HG02571 (cell line): ENCODE measurements around the gene PEAK1.
"Not testable (repeated sequence)": the region's sequence is repeated elsewhere in the genome, so short reads cannot be mapped to it uniquely, and the experiment has no call there.

Source experiments
- ATAC-seq: cut with Tn5 transposase; IDR thresholded peaks from one replicate; pipeline ENCODE4 v1.9.1; 2021; ENCODE audit warnings: mild to moderate bottlenecking, moderate library complexity; ENCODE audit not compliant: unreplicated experiment

Gene PEAK1

DNA sequence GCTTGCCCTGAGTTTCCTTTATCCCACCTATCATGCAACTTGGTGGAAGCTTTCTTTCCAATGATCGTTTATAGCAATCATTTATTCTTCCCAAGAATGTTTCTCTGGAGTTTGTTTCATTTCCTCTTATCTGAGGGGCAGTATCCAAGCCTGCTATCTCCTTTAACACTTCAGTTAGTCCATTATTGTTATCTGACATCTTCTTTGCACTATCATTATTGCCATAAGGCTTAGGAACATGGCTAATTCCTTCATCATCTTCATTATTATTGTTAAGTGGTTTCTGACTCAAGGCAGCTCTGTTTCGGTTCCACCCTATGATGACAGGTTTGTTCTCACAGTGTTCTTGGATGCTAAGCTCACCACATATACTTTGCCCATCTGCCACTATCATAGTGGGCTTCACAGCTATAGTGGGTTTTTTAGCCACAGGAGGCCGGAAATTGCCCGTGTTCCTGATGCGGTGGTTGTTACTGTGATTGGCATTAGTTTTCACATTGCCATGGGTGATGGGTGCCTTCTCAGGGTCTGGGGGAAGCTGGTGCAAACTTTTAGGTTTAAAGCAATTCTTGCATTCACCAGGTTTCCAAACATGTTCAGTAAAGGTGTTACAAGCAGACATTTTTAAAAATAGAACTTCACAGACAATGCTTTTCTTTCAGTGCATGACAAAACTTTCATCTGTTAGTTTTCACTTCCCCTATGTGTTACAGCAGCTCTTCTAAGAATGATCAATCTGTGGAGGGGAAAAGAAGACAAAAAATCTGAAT lies 238.4 kb downstream of the PEAK1 start:
- peak; percentile 52 for ATAC-seq

DNA sequence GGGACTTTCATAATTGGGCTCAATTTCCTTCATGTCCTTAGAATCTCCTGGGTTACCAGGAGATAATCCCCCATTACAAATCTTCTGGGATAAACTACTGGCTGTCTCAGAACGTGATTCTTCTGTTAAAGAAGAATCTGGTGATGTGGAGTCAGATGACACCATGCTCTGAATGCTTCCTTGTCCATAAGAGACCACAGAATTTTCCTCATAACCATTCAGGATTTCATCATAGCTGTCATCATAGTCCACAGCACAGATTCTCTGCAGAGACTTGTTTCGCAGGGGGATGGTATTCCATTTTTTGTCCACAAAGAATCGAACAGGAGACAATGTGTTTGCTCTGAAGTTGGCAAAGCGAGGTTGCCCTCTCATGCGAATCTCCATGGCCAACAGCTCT lies 239.1 kb downstream of the PEAK1 start:
- ATAC-seq = no peak

DNA sequence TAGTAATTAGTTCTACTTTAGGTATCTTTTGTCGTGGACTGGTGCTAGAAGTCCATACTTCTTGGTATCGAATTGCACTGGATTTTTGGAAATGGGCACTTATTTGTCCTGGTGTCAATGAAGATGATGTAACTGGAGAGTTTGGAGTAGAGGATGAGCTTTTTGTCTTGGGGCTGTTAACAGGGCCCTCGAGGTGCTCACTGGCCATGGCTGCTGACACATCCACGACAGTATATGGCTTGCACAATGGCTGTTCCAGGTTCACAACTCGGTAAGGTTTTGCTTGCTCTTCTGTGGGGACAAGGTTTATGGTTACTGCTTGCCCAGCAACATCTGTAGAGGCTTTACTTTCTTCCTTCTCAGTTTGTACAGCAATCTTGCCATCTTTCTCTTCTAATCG lies 239.6 kb downstream of the PEAK1 start:
- ATAC-seq = no peak

DNA sequence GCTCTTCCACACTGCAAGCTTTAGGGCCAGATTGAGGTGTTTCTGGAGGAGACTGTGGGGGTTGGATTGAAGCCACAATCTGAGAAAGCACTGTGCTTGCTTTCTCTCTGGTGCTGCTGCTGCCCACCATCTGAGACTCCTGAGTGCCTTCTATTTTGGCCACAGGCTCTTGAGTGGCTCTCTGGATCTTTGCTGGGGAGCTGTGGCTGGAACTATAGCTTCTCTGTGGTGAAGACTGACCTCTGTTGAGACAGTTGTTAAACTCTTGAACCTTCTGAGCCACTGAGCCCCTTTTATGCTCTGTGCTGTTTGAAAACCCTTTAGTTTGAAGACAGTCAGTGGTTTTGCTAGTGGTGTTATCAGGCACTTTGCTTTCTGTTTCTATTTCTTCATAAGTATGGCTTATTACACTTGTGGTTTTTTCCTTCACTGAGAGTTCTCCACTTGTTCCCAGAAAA lies 240.3 kb downstream of the PEAK1 start:
- ATAC-seq = peak; percentile 49

DNA sequence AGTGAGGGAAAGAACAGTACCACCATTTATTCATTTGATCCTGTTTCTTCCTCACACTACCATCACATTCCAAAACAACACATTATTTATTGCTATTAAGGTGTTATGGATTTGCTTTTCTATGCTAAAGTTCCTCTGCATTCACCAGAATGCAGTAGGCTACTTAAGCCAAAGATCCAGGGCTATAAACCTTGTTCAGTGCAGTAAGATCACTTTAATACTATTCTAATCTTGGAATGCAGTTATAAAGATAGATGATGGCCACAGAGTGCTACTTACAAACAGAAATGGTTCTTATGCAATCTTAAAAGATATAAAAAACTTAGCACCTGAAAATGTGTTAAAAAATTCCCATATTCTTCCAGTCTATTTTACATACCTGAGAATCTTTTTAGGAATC lies 241.5 kb downstream of the PEAK1 start:
- no peak for ATAC-seq

DNA sequence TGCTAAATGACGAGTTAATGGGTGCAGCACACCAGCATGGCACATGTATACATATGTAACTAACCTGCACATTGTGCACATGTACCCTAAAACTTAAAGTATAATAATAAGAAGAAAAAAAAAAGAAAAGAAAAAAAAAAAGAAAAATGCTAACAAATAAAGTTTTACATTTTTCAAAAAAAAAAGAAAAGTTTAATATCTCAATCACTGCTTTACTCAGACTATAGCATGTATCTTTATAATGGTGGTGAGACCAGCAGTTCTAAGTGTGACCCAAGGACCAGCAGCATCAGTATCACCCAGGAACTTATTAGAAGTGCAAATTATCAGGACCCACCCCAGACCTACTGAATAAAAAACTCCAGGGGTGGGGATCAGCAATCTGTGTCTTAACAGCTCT lies 243.8 kb downstream of the PEAK1 start:
- ATAC-seq = not testable (repeated sequence)

DNA sequence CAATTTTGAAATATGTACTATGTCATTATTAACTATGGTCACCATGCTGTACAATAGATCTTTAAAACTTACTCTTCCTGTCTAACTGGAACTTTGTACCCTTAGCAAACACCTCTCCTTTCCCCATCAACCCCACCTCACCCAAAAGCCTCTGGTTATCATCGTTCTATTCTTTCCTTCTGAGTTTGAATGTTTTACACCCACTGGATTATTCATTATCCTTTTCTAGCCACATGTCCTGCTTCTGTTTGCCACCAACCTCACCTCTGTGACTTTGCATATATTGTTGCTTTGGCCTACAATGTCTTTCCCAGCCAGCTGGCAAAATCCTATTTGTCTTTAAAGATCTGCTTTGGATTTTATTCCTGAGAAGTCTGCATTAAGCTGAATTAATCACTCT lies 246.4 kb downstream of the PEAK1 start:
- ATAC-seq = no peak

DNA sequence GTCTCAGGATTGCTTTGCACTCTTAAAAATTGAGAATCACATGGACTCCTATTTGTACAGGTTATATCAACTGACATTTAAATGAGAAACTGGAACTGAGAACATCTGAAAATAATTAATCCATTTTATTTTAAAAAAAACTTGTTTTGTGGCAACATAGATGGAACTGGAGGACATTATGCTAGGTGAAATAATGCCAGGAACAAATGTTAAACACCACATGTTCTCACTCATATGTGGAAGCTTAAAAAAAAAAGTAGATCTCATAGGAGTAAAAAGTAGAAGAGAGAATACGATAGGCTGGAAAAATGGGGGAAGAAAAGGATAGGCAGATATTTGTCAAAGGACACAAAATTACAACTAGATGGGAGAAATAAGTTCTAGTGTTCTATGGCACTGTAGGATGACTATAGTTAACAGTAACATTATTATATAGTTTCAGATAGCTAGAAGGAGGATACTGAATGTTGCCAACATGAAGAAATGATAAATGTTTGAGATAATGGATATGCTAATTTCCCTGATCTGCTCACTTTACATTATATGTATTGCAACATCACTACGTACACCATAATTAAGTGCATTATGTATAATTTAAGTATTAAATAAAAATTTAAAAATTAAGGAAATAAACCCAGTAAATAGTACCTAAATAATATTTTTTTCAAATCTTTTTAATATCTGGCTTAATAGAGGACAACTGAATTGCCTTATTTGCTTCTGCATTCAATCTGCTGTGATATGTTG lies 248.5 kb downstream of the PEAK1 start:
- no peak for ATAC-seq

DNA sequence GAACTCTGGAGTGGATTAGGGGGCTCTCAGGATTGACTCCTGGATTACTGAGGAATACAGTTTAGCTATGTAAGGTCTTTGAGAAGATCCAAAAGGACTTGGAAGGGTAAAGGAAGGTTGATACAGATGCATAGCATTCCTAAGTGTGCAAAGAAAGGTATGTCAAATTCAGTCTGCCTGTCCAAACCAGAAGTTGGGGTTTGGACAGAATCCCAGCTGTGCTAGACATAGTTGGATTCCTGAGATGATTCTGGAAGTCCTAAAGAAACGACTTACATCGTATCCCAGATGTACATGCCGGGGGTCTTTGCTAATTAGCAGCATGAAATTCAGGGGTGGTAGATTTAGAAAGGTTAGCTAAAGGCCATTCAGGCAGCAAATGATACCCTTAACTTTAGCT lies 251.3 kb downstream of the PEAK1 start:
- ATAC-seq = no peak

DNA sequence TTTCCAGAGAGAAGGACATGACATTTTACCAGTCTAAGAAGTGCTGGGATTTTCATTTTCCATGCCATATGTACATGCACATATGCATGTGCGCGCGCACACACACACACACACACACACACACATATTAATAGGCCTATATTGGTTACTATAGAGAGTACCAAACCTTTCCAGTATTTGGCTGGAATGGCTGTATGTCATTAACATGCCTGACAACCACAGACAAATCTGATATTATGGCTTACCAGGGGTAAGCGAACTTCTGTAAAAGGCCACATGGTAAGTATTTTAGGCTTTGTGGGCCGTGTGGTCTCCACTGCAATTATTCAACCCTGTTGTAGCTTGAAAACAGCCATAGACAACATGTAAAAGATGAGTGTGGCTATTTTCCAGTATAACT lies 251.8 kb downstream of the PEAK1 start:
- ATAC-seq = no peak

DNA sequence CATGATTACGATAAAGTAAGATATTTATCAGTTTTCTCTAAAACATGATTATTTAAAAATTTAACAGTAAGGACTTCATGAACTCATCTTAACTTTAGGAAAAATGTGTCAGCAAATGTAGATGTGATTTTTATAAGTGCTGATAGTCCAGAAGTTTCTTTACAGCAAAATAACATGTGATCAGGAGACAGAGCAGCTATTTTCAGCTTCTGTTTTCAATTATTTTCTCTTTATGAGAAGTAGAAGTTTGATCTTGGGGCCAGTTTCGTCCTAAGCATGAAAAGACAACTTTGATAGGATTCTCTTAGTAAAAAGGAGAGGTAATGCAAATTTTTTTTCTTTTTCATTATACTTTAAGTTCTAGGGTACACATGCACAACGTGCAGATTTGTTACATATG lies 252.5 kb downstream of the PEAK1 start:
- ATAC-seq = no peak

DNA sequence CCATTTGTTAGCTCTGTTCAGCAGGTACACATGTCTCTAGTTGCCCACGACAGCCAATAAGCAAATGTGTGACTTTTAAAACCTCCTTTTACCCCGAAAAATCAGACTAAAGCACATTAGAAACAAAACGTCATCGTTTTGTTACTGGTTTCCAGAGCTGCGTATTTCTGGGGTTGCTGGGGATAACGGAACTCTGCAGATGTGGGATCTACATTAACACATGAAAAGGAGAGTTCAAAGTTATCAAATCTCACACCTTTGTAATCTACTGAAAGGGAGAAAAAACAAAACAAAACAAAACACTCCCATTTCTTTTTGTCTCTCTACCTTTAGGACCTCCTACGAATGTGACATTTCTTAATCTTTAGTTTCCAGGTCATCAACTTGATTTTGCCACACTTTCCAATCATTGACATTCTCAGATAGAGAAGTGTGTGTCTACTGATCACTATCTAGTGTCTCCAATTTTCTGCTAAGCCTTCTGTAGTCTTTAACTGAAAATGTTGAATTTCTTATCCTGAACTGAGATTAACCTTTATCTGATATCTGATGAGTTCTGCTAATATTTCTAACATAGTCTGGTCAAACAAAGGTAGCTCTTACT lies 256.0 kb downstream of the PEAK1 start:
- ATAC-seq = no peak

DNA sequence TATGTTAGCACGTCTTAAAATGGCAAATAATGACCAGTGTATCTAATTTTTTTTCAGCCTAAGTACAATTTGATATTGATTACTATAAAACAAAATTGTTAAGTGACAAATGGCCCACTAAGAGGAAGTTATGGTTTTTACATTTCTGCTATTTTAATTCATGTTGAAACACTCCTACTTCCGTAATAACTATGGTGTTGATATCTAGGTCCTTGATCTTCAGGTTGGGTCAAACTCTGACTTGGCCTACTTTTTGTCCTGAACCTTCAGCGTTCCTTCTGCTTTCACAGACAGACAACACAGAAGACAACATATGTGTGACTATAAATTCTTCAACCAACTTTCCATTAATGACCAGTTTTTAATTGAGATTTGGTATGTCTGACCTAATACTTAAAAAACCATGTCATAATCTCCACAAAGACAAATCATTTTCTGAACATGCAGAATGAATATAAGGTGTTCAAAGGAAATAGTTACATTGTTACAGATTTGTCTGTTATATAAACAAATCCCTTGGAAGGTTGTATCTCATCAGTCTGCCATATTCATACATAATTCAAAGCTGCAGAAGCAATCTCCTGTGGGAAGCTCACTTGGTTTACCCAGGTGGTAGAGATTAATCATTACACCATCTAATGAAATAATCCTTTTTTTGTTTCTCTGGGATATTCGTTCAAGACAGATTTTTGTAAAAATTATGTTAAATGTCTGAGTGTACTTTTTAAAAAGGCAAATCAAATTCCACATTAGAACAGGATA lies 256.9 kb downstream of the PEAK1 start:
- no peak for ATAC-seq

DNA sequence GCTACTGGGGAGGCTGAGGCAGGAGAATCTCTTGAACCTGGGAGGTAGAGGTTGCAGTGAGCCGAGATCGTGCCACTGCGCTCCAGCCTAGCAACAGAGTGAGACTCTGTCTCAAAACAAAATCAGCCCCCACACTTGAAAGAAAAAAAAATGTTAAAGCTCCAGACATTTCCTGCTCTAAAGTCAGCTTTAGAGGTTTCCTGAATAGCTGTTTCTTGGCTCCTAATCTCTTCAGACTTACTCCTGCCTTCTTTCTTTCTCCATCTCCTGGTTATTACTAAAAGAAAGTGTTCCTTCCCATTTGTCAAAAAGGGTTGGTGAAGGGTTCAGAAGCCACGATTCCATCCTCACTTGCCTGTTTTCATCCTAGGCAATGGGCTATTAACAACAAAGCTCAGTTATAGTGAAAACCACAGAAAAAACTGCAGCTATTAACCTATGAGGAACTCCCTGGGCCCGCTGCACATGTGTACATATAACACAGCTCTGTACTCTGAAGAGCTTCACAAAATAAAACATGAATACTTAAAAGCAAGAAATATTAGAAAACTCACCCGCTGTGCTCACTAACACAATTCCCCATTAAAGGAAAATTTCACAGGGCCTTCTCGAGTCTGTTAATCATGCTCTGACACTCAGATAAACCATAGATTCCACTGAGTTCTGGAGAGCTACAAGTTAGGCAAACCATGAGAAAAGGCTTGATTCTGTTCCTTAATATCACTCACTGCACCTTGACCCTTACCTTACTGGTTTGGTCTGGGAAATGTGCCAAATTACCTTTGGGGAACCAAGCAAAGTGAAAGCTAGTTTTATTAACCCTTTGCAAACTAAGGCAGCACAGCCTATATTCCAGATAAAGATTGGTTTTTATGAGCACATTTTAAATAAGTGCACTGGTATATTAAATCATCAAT lies 259.1 kb downstream of the PEAK1 start:
- no peak for ATAC-seq

DNA sequence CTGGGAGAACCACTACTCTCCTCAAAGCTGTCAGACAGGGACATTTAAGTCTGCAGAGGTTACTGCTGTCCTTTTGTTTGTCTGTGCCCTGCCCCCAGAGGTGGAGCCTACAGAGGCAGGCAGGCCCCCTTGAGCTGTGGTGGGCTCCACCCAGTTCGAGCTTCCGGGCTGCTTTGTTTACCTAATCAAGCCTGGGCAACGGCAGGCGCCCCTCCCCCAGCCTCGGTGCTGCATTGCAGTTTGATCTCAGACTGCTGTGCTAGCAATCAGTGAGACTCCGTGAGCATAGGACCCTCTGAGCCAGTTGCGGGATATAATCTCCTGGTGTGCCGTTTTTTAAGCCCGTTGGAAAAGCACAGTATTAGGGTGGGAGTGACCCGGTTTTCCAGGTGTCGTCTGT lies 263.9 kb downstream of the PEAK1 start:
- ATAC-seq = not testable (repeated sequence)

DNA sequence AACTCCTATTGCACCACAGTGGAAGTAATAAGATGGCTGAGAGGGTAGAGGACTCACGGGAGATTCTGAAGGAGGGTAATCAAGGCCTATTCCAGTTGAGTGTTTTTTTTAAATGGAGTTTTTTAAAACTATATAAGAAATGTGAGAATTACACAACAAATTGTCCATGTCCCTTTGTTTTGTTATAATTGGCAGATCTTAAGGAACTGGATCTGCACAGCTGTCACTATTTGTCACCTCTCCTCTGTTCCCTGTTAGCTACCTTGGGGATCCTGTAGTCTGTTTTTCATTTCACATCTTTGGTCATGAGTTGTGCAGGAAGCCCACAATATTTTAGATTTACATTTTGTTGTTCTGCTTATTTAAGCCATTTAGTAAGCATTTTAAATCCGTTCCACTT lies 271.7 kb downstream of the PEAK1 start:
- no peak for ATAC-seq

DNA sequence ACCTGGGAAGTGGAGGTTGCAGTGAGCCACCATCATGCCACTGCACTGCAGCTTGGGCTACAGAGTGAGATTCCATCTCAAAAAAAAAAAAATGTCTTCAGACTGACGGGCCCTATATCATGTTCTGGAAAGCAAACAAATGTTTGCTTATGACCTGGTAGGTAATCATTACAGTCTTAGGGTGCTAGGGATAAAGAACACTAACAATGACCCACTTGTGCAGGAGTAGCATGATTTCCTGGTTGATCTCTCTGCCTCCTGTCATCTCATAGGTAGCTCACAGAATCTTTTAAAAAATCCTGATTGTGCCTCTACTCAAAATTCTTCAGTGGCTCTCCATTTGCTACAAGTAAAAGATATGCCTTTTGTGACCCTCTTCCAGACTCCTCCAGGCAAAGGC lies 274.5 kb downstream of the PEAK1 start:
- no peak for ATAC-seq

DNA sequence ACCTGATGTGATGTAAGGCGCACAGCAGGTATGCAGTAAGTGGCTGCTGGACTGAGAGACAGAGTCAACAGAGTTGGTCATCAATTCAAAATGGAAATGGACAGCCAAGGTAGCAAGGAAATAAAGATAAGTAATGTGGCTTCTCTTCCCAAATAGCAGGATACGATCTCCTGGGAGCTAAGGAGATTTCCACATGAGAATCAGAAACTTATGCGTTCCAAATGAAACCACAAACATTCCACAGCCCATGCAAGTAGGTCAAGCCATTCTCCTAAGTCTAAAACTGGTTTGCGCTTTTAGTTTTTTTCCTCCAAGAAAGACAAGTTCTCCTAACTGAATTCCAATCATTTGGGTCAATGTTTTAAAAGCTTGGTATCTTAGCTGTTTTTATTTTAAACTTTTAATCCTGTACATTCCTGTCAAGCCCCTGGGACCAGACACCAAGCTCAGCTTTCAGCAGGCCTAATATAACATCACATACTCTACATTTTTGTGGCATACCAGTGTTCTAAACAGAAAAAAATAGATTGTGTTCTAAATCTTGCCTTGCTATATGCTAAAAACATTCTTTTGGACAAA lies 275.3 kb downstream of the PEAK1 start:
- ATAC-seq = no peak

DNA sequence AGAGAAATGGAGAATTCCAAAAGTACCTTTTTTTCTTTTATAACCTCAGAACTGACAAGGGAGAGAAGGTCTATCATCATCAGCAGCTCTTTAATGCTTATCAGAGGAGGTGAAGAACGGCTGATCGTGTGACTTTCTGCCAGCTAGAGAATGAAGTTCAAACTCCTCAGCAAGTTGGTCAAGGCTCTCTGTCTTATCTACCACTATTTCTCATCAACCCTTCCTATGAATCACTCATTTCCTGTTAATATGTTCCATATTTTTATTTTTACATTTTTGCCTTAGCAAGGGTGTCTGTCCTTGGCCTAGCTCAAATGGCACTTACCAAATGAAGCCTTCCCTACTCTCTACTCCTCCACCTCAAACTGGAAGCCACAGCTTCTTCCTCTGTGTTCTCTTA lies 275.9 kb downstream of the PEAK1 start:
- ATAC-seq = no peak

DNA sequence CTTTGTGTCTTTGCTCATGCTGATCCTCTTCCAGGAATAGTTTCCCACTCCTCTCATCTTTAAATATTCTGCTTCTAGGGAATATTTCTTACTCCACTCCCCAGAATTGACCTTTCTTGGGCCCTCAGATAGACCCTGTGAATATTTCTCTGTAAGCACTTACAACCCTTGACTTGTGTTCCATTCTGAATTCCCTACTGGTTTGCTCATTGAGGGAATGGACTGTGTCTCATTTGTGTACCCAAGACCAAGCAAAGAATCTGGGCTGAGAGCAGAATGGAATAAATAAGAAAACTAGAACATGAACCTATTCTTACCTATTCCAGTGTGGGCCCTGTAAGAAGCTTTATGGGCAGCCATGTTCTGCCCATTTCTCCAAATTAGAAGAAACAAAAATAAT lies 276.3 kb downstream of the PEAK1 start:
- no peak for ATAC-seq
